Stimulated activated CD8-positive, alpha-beta memory T cell treated with anti-CD3 and anti-CD28 coated beads, Interleukin-4, amount 100 ng/mL, for 24 hours (primary cell): ENCODE results near the gene CDC14B.
"Not testable (repeated sequence)": the region's sequence is repeated elsewhere in the genome, so short reads cannot be mapped to it uniquely, and the experiment has no call there.

ENCODE experiments used
- DNase-seq: peaks from one replicate; pipeline ENCODE4 v3.0.0-alpha.2; 2020; ENCODE audit warnings: low read depth

Gene CDC14B

GRCh38 chr9:96619491-96620180, at the start of gene CDC14B:
TSS of gene CDC14B (minus strand) at chr9:96619843. CDS start at chr9:96619378, 465 bp downstream.
- peak; percentile 56 for DNase-seq

- no peak for DNase-seq
Observed at GRCh38 chr9:96668868-96669534, 49.4 kb upstream of the CDC14B start.

GRCh38 chr9:96667363-96667728, 47.7 kb upstream of the CDC14B start:
- DNase-seq = no peak

- DNase-seq = not testable (repeated sequence)
Observed at GRCh38 chr9:96666653-96667362, 47.2 kb upstream of the CDC14B start.

GRCh38 chr9:96665789-96666188, 46.1 kb upstream of the CDC14B start:
- no peak for DNase-seq

- DNase-seq = no peak
Observed at GRCh38 chr9:96663506-96664120, 44.0 kb upstream of the CDC14B start.

GRCh38 chr9:96661711-96662110, 42.1 kb upstream of the CDC14B start:
- DNase-seq = no peak

- no peak for DNase-seq
Observed at GRCh38 chr9:96660692-96661248, 41.1 kb upstream of the CDC14B start.

GRCh38 chr9:96655198-96655851, 35.7 kb upstream of the CDC14B start, which contains the start of gene PRXL2C:
TSS of gene PRXL2C (minus strand) at chr9:96655317. CDS start at chr9:96655281, 36 bp downstream.
- peak; percentile 71 for DNase-seq

GRCh38 chr9:96654450-96655197, 35.0 kb upstream of the CDC14B start:
- peak; percentile 47 for DNase-seq

GRCh38 chr9:96651626-96652025, 32.0 kb upstream of the CDC14B start:
- no peak for DNase-seq

GRCh38 chr9:96649620-96650324, 30.1 kb upstream of the CDC14B start:
- DNase-seq = no peak

- no peak for DNase-seq
Observed at GRCh38 chr9:96646081-96646991, 26.7 kb upstream of the CDC14B start.

GRCh38 chr9:96644137-96644536, 24.5 kb upstream of the CDC14B start:
- no peak for DNase-seq

- DNase-seq = no peak
Observed at GRCh38 chr9:96641514-96641913, 21.9 kb upstream of the CDC14B start.

GRCh38 chr9:96638606-96639364, 19.1 kb upstream of the CDC14B start:
- no peak for DNase-seq

GRCh38 chr9:96636368-96636767, 16.7 kb upstream of the CDC14B start:
- no peak for DNase-seq

GRCh38 chr9:96633579-96633978, 13.9 kb upstream of the CDC14B start:
- not testable (repeated sequence) for DNase-seq
